ENCODE data around the gene HUWE1.
A peak's percentile ranks its signal among the peaks of the same experiment; 100 is the strongest.

The HUWE1 gene

GRCh38 chrX:53678667-53679066 lies 7.9 kb downstream of the HUWE1 start:
- Mint-ChIP-seq H3K27ac (no peak overlapping the region), H3K4me3 (no peak overlapping the region), H3K27me3 (no peaks in the 10 kb centered on the region), H3K4me1 (peaks cover 18% of the 10 kb centered on the region), H3K36me3 (peaks cover 6% of the 10 kb centered on the region), H3K9me3 (no peaks in the 10 kb centered on the region)
- DNase-seq (ENCODE audit: low spot score in 2 of 2) (no peak), ATAC-seq (ENCODE audit: low read depth) (no peak)

GRCh38 chrX:53677286-53677685 lies 9.2 kb downstream of the HUWE1 start:
- no peak overlapping the region for H3K27ac Mint-ChIP-seq
- no peaks in the 10 kb centered on the region for H3K27me3 Mint-ChIP-seq
- ATAC-seq (ENCODE audit: low read depth) (no peak), DNase-seq (ENCODE audit: low spot score in 2 of 2) (no peak)
- H3K9me3 Mint-ChIP-seq = no peaks in the 10 kb centered on the region
- H3K36me3 Mint-ChIP-seq = peaks cover 6% of the 10 kb centered on the region
- no peak overlapping the region for H3K4me3 Mint-ChIP-seq
- H3K4me1 Mint-ChIP-seq = peaks cover 10% of the 10 kb centered on the region

- Mint-ChIP-seq H3K27ac (no peak overlapping the region), H3K4me1 (peaks cover 5% of the 10 kb centered on the region), H3K27me3 (no peaks in the 10 kb centered on the region), H3K9me3 (no peaks in the 10 kb centered on the region), H3K36me3 (peaks cover 7% of the 10 kb centered on the region), H3K4me3 (no peak overlapping the region)
- ATAC-seq (ENCODE audit: low read depth) (no peak), DNase-seq (ENCODE audit: low spot score in 2 of 2) (no peak)
Measured at GRCh38 chrX:53674581-53674980, 11.9 kb downstream of the HUWE1 start.

GRCh38 chrX:53669258-53669657 lies 17.3 kb downstream of the HUWE1 start:
- H3K36me3 Mint-ChIP-seq = peaks cover 9% of the 10 kb centered on the region
- H3K27ac Mint-ChIP-seq = no peak overlapping the region

GRCh38 chrX:53666171-53666570 lies 20.3 kb downstream of the HUWE1 start:
- Mint-ChIP-seq H3K9me3 (no peaks in the 10 kb centered on the region), H3K27me3 (no peaks in the 10 kb centered on the region), H3K4me3 (no peak overlapping the region), H3K4me1 (peaks cover 10% of the 10 kb centered on the region), H3K27ac (peak overlapping the region; percentile 75), H3K36me3 (peaks cover 13% of the 10 kb centered on the region)
- no peak for ATAC-seq (ENCODE audit: low read depth)
- DNase-seq (ENCODE audit: low spot score in 2 of 2) = no peak

More at GRCh38 chrX:53669258-53669657, 17.3 kb downstream of the HUWE1 start:
- Mint-ChIP-seq H3K4me3 (no peak overlapping the region), H3K4me1 (peaks cover 7% of the 10 kb centered on the region), H3K9me3 (no peaks in the 10 kb centered on the region), H3K27me3 (no peaks in the 10 kb centered on the region)
- ATAC-seq (ENCODE audit: low read depth) (no peak), DNase-seq (ENCODE audit: low spot score in 2 of 2) (no peak)

GRCh38 chrX:53660004-53660403 lies 26.5 kb downstream of the HUWE1 start:
- Mint-ChIP-seq H3K4me1 (peaks cover 12% of the 10 kb centered on the region), H3K27ac (no peak overlapping the region), H3K36me3 (peaks cover 9% of the 10 kb centered on the region), H3K4me3 (no peak overlapping the region), H3K9me3 (no peaks in the 10 kb centered on the region), H3K27me3 (no peaks in the 10 kb centered on the region)
- DNase-seq (ENCODE audit: low spot score in 2 of 2) (no peak), ATAC-seq (ENCODE audit: low read depth) (no peak)

GRCh38 chrX:53659039-53659438 lies 27.5 kb downstream of the HUWE1 start:
- peaks cover 9% of the 10 kb centered on the region for H3K4me1 Mint-ChIP-seq

GRCh38 chrX:53656845-53657244 lies 29.7 kb downstream of the HUWE1 start:
- no peaks in the 10 kb centered on the region for H3K27me3 Mint-ChIP-seq
- H3K27ac Mint-ChIP-seq = no peak overlapping the region
- no peaks in the 10 kb centered on the region for H3K9me3 Mint-ChIP-seq

More at GRCh38 chrX:53659039-53659438, 27.5 kb downstream of the HUWE1 start:
- DNase-seq (ENCODE audit: low spot score in 2 of 2) (no peak), ATAC-seq (ENCODE audit: low read depth) (no peak)
- peaks cover 7% of the 10 kb centered on the region for H3K36me3 Mint-ChIP-seq
- no peaks in the 10 kb centered on the region for H3K27me3 Mint-ChIP-seq
- H3K4me3 Mint-ChIP-seq = no peak overlapping the region
- H3K9me3 Mint-ChIP-seq = no peaks in the 10 kb centered on the region
- H3K27ac Mint-ChIP-seq = peak overlapping the region; percentile 8

GRCh38 chrX:53654376-53654775 lies 32.1 kb downstream of the HUWE1 start:
- ATAC-seq (ENCODE audit: low read depth) = no peak
- no peak overlapping the region for H3K27ac Mint-ChIP-seq
- no peak for DNase-seq (ENCODE audit: low spot score in 2 of 2)
- H3K4me1 Mint-ChIP-seq = peaks cover 6% of the 10 kb centered on the region
- peaks cover 6% of the 10 kb centered on the region for H3K36me3 Mint-ChIP-seq
- no peaks in the 10 kb centered on the region for H3K27me3 Mint-ChIP-seq
- no peak overlapping the region for H3K4me3 Mint-ChIP-seq
- H3K9me3 Mint-ChIP-seq = no peaks in the 10 kb centered on the region

More at GRCh38 chrX:53656845-53657244, 29.7 kb downstream of the HUWE1 start:
- Mint-ChIP-seq H3K36me3 (peaks cover 4% of the 10 kb centered on the region), H3K4me3 (no peak overlapping the region), H3K4me1 (peaks cover 6% of the 10 kb centered on the region)
- DNase-seq (ENCODE audit: low spot score in 2 of 2) = no peak
- no peak for ATAC-seq (ENCODE audit: low read depth)

GRCh38 chrX:53644751-53645150 lies 41.8 kb downstream of the HUWE1 start:
- Mint-ChIP-seq H3K27me3 (no peaks in the 10 kb centered on the region), H3K4me3 (no peak overlapping the region), H3K27ac (peak overlapping the region; percentile 24), H3K36me3 (peaks cover 8% of the 10 kb centered on the region), H3K9me3 (no peaks in the 10 kb centered on the region), H3K4me1 (no peaks in the 10 kb centered on the region)
- DNase-seq (ENCODE audit: low spot score in 2 of 2) (no peak), ATAC-seq (ENCODE audit: low read depth) (no peak)

GRCh38 chrX:53642337-53642736 lies 44.2 kb downstream of the HUWE1 start:
- ATAC-seq (ENCODE audit: low read depth) (no peak), DNase-seq (ENCODE audit: low spot score in 2 of 2) (no peak)
- Mint-ChIP-seq H3K36me3 (peaks cover 15% of the 10 kb centered on the region), H3K27ac (no peak overlapping the region), H3K4me1 (no peaks in the 10 kb centered on the region), H3K4me3 (no peak overlapping the region), H3K9me3 (no peaks in the 10 kb centered on the region), H3K27me3 (no peaks in the 10 kb centered on the region)

- Mint-ChIP-seq H3K9me3 (no peaks in the 10 kb centered on the region), H3K27me3 (no peaks in the 10 kb centered on the region), H3K4me3 (no peak overlapping the region), H3K36me3 (peaks cover 15% of the 10 kb centered on the region), H3K4me1 (no peaks in the 10 kb centered on the region), H3K27ac (no peak overlapping the region)
- no peak for ATAC-seq (ENCODE audit: low read depth)
- no peak for DNase-seq (ENCODE audit: low spot score in 2 of 2)
Measured at GRCh38 chrX:53639257-53639656, 47.3 kb downstream of the HUWE1 start.

GRCh38 chrX:53637479-53637878 lies 49.0 kb downstream of the HUWE1 start:
- Mint-ChIP-seq H3K4me3 (no peak overlapping the region), H3K4me1 (no peaks in the 10 kb centered on the region), H3K36me3 (peaks cover 18% of the 10 kb centered on the region), H3K9me3 (no peaks in the 10 kb centered on the region), H3K27ac (no peak overlapping the region), H3K27me3 (no peaks in the 10 kb centered on the region)
- DNase-seq (ENCODE audit: low spot score in 2 of 2) (no peak), ATAC-seq (ENCODE audit: low read depth) (no peak)

GRCh38 chrX:53631156-53631555 lies 55.4 kb downstream of the HUWE1 start:
- no peak overlapping the region for H3K27ac Mint-ChIP-seq
- H3K4me1 Mint-ChIP-seq = no peaks in the 10 kb centered on the region
- H3K27me3 Mint-ChIP-seq = no peaks in the 10 kb centered on the region

GRCh38 chrX:53630261-53630660 lies 56.3 kb downstream of the HUWE1 start:
- H3K4me3 Mint-ChIP-seq = no peak overlapping the region
- no peak overlapping the region for H3K27ac Mint-ChIP-seq
- ATAC-seq (ENCODE audit: low read depth) (no peak), DNase-seq (ENCODE audit: low spot score in 2 of 2) (no peak)
- no peaks in the 10 kb centered on the region for H3K27me3 Mint-ChIP-seq
- no peaks in the 10 kb centered on the region for H3K9me3 Mint-ChIP-seq
- H3K4me1 Mint-ChIP-seq = no peaks in the 10 kb centered on the region
- peaks cover 20% of the 10 kb centered on the region for H3K36me3 Mint-ChIP-seq

More at GRCh38 chrX:53631156-53631555, 55.4 kb downstream of the HUWE1 start:
- Mint-ChIP-seq H3K9me3 (no peaks in the 10 kb centered on the region), H3K4me3 (no peak overlapping the region), H3K36me3 (peaks cover 20% of the 10 kb centered on the region)
- no peak for DNase-seq (ENCODE audit: low spot score in 2 of 2)
- no peak for ATAC-seq (ENCODE audit: low read depth)
